ENCODE measurements around the gene NRTN.

The NRTN gene

DNA sequence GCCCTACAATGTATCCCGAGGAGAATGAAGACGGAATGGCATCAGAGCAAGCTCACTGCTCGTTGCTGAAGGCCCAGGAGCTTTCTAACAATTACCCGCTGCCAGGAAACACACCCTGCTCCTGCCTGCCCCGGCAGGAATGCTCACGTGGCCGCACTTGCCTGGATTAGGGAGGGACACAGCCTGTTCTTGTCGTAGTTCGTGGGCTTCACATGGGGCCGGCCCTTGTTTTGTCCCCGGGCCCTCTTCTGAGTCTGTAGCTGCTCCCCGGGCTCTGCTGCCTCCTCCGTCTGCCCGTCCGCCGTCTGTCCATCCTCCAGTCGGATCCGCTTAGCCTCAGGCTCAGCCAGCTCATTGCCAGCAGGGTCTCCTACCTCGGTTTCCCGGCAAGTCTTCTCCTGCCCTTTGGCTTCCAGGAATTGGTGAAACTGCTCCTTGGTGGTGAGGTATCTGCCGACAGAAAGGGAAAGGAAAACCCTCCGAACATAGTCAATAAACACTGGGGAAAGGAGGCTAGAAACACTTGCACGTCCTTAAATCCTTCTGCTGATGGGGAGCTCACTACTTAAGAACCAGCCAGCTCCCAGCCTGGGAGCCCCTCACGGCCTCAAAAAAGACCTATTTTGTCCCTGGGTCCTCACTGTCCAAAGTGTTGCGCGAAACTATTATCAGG is 14.8 kb upstream of the NRTN start:
- no peak for DNase-seq (ENCODE audit: low read depth in 2 of 2, low spot score in 1 of 2)

DNA sequence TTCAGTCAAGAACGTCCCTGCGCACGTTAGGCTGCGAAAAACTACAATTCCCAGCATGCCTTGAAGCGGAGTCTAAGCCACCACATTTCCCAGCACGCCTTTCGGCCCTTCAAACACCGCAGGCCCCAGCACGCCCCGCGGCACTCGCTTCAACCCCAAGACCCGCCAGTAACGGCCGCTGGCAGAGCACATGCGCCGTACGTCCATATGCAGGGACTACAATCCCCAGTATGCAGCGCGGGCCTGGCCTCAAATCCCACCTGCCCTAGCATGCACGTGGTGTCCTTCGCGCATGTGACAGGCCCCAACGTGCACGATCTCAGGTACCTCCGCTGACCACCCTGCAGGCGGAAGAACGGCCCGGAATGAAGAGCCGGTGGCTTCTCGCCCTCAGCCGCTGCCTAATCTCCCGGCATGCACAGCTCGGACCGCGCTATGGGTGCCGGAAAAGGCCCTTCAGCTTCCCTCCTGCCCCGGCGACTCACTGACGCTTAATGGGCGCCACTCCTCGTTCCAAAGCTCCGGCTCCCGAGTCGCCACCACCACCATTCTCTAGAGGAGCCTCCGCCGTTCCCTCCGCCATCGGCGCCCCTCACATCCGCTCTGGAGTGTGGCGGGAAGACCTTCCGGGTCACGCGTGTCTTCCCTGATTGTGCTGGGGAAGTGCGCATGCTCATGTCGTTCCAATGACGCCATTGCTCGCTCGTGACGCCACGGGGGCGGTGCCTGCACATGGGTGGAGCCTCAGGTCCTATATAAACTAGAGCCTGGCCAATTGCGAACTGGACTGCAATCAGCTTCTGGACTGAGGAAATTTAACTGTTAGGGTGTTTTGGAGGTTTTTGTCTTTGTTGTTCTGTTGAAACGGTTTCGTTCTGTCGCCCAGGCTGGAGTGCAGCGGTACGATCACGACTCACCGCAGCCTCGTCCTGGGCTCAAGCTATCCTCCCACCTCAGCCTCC is 14.0 kb upstream of the NRTN start, which contains the start of gene DUS3L:
DUS3L (minus strand) TSS at position 605 of the 962 bp plus-strand sequence; CDS start at position 583, 22 bp downstream.
- peak; percentile 90 to 94 for DNase-seq (ENCODE audit: low read depth in 2 of 2, low spot score in 1 of 2)

DNA sequence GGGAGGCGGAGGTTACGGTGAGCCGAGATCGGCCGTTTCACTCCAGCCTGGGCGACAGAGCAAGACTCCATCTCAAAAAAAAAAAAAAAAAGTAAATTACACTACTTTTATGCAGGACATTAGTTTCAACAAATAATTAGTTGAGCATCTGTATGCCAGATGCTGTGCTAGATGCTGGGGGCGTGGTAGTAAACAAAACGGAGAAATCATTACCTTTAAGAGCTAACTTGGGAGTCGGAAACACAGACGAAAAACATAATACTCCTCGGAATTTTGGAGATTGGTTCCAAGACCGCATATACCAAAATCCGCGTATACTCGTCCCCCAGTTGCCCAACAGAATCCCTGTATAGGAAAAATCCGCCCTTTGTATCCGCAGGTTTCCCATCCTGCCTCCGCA is 12.6 kb upstream of the NRTN start:
- no peak for DNase-seq (ENCODE audit: low read depth in 2 of 2, low spot score in 1 of 2)

DNA sequence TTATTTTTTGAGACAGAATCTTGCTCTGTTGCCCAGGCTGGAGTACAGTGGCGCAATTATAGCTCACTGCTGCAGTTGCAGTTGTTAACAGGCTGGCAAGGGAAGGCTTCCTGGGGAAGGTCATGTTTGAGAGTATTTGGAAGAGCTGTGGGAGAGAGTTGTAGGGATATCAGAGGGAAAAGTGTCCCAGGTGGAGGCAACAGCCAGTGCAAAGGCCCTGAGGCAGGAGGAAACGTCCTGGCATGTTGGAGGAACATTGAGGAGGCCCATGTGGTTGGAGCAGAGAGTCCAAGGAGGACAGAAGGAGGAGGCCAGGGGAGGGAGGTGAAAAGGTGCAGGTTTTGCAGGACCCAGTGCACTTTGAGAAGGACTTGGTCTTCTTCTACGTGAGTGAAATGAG is 11.7 kb upstream of the NRTN start:
- no peak for DNase-seq (ENCODE audit: low read depth in 2 of 2, low spot score in 1 of 2)

DNA sequence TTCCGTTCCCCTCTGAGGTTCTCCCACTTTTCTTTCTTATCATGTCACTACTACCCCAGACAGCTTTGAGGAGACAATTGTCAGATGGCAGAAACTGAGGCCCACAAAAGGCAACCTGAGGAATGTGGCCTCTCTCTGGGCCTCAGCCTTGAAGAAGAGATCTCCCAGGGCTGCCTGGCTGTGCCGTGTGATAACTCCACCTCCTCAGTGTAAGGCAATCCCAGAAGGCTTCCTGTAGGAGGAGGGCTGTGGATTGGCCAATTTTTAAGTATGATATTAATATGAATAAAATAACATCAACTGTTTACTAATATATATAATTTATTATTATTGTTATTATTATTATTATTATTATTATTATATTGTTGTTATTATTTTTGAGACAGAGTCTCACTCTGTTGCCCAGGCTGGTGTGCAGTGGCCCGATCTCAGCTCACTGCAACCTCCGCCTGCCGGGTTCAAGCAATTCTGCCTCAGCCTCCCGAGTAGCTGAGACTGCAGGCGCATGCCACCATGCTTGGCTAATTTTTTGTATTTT is 9.4 kb upstream of the NRTN start:
- no peak for DNase-seq (ENCODE audit: low read depth in 2 of 2, low spot score in 1 of 2)

DNA sequence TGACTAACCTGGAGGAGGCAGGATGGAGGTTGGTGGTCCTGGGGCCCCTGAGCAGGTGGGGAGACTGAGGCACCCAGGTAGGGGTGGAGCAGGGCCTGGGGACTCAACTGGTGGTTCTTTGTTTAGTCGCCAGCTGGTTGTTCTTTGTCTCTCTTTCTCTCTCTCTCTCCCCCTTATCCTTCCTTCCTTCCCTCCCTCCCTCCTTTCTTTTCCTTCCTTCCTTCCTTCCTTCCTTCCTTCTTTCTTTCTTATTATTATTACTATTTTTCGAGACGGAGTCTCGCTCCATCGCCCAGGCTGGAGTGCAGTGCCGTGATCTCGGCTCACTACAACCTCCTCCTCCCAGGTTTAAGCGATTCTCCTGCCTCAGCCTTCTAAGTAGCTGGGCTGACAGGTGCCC is 6.6 kb upstream of the NRTN start:
- DNase-seq (ENCODE audit: low read depth in 2 of 2, low spot score in 1 of 2): no peak

DNA sequence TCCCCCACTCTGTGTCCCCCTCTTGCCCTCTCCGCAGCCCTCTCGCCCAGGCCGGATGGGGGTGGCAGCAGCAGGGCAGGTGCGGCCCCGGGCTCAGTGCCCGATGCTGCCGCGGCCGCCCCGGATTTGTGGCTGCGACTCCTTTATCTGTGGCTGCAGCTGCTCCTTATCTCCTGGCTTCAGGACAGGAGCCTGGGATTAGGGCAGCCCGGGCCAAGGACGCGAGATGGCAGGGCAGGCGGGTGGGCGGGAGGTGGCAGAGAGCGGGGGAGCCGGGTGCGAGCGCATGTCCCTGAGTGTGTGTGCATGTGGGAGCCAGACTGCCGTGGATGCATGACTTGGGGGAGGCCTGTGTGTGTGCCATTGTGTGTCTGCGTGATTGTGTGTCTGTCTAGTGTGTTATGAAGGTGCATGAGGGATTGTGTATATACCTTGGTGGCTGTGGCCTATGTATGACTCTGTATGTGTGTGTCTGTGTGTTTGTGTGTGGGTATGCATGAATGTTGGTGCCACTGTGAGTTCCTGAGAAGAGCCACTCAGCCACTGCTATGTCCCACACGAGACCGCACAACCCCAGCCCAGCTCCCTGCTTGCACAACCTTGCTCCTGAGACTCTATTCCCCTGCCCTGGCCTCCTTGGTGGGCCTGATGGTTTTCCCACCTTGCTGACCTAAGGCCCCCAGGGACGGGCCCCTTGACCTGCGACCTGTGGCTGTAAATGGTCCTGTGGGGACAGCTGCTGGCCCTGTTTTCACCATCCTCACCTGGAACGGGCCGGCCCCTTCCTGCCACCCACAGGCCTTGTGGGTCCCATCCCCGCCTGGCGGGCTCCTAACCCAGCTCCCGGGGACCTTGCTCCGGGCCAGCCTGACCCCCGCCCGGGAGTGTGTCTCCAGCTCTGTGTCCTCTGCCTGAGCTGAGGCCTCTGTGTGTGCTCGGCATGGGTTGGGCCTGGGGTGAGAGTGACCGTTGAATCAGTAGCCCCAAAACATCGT is 5.3 kb upstream of the NRTN start:
- DNase-seq (ENCODE audit: low read depth in 2 of 2, low spot score in 1 of 2): no peak

DNA sequence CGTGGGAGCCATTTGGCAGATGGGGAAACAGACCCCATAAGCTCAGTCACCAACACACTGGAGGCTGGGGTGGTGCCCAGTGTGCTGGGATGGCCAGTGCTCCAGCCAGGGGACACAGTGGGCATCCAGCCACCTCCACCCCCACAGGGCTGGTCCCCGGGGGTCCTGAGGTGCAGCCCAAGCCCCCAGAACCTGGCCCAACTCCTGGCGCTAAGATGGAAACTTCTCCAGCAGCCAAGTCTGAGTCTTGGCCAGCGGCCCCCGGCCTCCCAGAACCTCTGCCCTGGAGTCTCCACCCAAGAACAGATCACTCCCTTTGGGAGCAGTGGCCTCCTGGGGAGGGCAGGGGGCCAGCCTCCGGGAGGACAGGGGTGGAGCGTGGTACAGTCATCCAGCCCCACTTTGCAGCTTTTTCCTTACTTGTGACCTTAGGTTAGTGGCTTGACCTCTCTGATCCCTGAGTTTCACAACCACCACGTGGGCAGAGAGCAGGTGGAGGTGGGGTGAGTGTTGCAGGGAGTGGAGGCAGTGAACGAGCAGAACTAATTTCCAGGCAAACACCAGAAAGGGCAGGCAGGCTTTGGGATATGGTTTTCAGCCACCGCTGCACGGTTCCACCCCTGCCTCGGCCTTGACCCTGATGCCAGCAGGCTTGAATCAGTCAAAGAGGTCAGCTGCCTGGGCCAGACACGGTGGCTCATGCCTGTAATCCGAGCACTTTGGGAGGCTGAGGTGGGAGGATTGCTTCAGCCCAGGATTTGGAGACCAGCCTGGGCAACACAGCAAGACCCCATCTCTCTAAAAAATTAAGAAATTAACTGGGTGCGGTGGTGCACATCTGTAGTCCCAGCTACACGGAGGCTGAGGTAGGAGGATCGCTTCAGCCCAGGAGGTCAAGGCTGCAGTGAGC is 4.3 kb upstream of the NRTN start:
- DNase-seq (ENCODE audit: low read depth in 2 of 2, low spot score in 1 of 2): no peak

DNA sequence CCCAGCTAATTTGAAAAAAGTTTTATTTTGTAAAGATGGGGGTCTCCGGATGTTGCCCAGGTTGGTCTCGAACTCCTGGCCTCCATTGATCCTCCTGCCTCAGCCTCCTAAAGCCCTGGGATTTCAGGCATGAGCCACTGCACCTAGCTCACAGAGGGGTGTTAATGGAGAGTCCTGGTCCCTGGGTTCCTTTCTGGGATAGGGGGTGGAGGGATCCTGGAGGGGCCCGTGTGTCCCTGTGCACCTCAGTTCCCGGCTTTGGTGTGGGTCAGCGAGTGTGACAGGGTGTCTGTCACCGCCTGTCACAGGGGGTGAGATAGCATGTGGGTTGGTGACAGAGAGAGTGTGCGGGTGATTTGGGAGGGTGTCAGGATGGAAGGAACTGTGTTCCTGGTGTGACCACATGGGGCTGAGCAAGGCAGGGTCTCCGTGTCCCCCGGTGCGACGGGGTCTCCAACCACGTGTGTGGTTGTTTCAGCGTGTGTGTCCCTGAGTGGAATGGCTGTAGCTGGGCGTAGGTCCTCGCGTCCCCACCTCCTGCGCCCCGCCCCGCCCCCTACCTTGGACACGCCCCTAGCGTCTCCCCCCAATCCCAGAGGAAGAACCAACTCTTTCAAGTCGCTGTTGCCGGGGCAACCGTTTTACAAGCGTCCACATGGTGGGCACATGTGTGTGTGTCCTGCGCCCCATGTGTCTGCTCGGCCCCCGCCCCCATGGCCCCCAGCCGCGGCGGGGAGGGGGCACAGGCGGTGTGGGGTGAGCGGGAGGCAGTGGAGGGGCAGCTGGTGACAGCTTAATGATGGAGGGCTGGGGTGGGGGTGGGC is 2.9 kb upstream of the NRTN start:
- no peak for DNase-seq (ENCODE audit: low read depth in 2 of 2, low spot score in 1 of 2)

DNA sequence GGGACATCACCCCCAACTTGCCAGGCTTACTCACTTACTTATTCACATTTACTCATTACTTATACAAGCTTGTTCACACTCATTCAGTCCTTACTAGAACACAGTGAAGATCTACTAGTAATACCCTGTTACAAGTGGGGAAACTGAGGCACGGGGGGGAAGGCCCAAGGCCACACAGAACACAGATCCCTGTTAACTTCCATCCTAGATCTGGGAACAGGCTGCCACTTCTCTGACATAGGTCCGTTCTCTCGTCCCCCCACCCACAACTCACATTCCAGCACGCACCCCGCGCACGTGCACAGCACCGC is 1.5 kb upstream of the NRTN start:
- DNase-seq (ENCODE audit: low read depth in 2 of 2, low spot score in 1 of 2): no peak

DNA sequence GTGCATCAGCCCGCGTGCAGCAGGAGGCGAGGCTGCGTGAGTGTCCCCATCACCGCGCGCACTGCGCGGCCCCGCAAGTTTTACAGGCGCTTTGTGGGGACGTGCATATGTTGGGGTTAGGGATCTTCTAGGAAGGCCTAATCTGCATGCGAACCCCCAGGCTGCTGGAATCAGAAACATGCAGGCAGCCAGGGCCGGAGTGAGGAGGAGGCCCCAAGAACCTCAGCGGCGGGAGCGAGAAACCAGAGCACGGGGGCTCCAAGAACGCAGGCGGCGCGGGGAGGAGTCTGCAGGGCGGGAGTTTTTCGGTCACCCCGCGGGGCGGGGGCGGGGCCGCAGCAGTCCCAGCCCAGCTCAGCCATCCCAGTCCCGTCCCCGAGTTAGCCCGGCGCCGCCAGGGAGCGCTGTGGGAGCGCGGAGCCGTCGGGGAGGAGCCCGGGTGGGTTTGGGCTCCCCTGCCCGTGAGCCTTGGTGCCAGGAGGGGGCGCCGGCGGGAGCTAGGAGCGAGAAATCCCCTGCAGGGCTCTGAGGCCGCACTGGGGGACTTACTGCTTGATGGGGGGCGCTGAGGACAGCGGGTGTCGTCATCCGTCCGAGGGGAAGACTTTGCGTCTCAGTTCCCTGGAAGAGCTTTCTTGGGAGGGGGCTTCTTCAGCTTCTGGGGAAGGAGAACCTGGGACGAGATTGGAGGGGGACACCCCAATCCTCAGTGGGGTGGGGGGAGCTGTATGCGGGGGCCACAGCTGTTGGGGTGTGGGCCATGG is 933 bp upstream of the NRTN start:
- DNase-seq (ENCODE audit: low read depth in 2 of 2, low spot score in 1 of 2): peak; percentile 72 to 75

DNA sequence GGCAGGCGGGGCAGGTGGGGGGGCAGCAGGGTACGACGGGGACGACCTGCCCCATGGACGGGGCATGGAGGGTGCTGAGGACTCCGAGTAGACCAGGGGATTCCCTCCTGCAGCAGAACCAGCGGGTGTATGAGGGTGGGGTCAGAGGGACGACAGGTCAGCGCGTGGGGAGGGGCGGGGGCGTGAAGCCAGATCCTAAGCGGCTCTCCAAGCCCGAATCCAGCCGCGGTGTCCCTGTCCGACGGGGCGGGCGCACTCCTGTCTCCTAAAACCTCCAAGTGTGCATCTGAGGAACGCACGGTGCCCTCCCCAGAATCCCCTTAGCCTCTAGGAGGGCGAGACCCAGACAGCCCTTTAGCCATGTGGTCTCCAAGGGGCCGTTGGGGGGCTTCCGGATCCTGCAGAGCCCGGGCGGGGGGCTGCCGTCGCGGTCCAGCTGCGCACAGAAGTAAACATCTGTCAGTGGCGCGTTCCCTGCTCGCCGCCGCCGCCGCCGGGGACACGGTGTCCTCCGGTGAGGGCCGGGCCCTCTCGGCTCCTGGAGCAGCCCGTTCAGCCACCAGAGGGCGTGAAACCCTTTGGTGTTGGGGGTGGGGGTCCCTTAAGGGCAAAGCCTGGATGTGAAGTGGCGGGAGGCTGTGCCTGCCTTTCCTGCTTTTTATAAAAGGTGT is 730 bp downstream of the NRTN start:
- DNase-seq (ENCODE audit: low read depth in 2 of 2, low spot score in 1 of 2): no peak

DNA sequence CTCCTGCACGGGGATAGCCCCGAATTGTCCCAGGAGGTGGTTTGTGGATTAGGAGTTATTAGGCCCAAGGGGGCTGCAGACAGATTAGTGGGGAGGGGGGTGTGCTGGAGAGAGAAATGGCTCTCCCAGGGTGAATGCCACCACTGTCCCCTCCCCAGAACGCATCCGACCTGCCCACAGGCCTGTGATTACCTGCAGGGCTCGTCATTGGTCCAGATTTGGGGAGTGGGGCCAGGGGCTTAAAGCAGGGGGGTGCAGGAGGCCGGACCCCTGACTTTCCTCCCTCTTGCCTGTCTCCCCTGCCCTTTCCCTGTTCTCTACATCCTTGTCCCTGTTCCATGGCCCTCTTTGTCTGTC is 1.2 kb downstream of the NRTN start:
- no peak for DNase-seq (ENCODE audit: low read depth in 2 of 2, low spot score in 1 of 2)

DNA sequence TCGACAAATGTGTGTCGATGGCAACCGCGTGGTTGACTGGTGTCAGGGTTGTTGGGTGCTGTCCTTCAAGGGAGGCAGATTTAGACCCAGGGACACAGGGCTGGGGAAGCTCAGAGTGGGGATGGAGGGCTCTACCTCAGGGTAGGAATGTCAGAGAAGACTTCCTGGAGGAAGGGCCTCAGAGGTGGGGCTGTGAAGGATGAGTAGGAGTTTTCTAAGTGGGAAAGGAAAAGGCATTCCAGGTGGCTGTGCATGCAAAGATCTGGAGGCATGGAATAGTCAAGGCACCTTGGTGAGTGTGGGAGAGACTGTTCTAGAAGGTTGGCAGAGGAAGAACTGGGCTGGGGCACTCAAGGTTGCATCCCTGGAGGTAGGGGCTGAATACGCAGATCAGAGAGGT is 2.0 kb downstream of the NRTN start:
- no peak for DNase-seq (ENCODE audit: low read depth in 2 of 2, low spot score in 1 of 2)

DNA sequence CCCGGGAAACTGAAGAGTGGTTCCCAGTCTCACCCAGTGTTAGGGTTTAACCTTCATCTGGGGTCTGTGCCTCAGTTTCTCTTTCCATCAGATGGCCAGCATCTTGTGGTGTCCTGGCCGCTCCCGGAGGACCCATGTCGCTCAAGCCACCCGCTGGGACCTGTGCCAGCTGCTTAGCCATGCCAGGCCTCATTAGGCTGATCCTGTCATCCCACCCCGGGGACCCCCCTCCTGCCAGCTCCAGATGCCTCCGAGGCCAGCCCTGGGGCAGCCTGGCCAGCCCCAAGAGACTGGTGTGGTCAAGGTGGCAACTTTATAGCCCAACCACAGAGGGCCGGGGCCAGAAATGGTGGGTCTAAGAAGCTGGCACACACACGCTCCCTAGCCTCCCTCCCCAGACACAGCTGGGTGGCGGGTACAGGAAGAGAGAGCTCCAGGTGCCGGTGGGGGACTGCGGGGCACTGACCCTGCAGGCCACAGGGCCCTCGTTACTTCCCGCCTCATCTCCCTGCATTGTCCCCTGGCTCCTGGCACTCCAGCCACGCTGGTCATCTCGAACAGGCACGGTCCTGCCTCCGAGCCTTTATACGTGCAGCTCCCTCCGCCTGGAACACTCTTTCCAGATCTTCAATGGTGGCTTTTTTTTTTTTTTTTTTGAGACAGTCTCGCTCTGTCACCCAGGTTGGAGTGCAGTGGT is 3.4 kb downstream of the NRTN start:
- no peak for DNase-seq (ENCODE audit: low read depth in 2 of 2, low spot score in 1 of 2)

DNA sequence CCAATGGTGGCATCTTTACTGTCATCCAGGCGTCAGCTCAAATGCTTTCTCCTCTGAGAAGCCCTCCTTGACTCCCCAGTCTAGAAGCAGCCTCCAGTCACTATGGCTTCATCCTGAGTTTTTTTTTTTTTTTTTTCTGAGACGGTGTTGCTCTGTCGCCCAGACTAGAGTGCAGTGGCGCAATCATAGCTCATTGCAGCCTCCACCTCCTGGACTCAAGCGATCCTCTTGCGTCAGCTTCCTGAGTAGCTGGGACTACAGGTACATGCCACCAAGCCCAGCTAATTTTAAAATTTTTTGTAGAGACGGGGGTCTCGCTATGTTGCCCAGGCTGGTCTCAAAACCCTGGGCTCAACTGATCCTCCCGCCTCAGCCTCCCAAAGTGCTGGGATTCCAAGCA is 4.2 kb downstream of the NRTN start:
- DNase-seq (ENCODE audit: low read depth in 2 of 2, low spot score in 1 of 2): no peak

DNA sequence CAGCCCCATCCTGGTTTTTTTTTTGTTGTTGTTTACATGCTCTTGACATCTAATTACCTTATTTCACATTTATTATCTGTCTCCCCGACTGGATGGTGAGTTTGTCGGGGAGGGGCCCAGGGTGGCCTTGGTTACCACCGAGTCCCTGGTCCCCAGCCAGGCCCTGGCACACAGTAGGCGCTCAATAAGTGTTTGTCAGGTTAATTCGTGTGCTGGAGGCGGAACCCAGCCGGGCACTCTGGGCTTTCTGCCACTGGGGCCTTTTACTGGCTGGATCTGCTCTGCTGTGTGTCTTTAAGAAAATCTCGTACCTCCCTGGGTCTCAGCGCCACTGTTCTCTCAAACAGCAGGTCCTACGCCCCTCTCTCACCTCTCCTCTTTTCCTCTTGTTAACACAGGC is 4.6 kb downstream of the NRTN start:
- no peak for DNase-seq (ENCODE audit: low read depth in 2 of 2, low spot score in 1 of 2)

All from stimulated activated CD8-positive, alpha-beta memory T cell treated with anti-CD3 and anti-CD28 coated beads, Interleukin-4, amount 100 ng/mL, for 4 hours (primary cell).